Measurements from ENCODE around the gene FBLN2. TPM values are rescaled to one million over a fixed set of nuclear protein-coding genes. Genes with fewer than 3 reads are reported as not detected.

FBLN2 gene
- total RNA-seq, 1 donor: 54.6 TPM

GRCh38 chr3:13539292-13539638 is 9.7 kb upstream of the FBLN2 start:
- Histone ChIP-seq H3K27me3 (ENCODE audit: insufficient read depth, low read length) (no peaks in the 10 kb centered on the region), H3K4me3 (ENCODE audit: insufficient read depth, low read length) (no peak overlapping the region), H3K4me1 (ENCODE audit: insufficient read depth, low read length) (peaks cover 58% of the 10 kb centered on the region), H4K20me1 (ENCODE audit: insufficient read depth, low read length) (no peaks in the 10 kb centered on the region), H3K36me3 (ENCODE audit: insufficient read depth, low read length) (no peaks in the 10 kb centered on the region), H3K4me2 (ENCODE audit: insufficient read depth, low read length) (no peak overlapping the region), H2AFZ (ENCODE audit: low read length) (peak overlapping the region; percentile 40), H3K79me2 (ENCODE audit: insufficient read depth, low read length) (no peaks in the 10 kb centered on the region), H3K9me3 (ENCODE audit: low read depth, low read length) (peaks cover 5% of the 10 kb centered on the region), H3K27ac (ENCODE audit: low read depth, low read length) (peak overlapping the region; percentile 92)
- no peak for TF ChIP-seq CTCF (IDR thresholded peaks at IDR 0.05; ENCODE audit: extremely low read depth, low read depth, low read length)
- DNase-seq (ENCODE audit: insufficient read length, low spot score, missing footprints): no peak

GRCh38 chr3:13539671-13540070 is 9.3 kb upstream of the FBLN2 start:
- Histone ChIP-seq H3K36me3 (ENCODE audit: insufficient read depth, low read length) (no peaks in the 10 kb centered on the region), H3K27me3 (ENCODE audit: insufficient read depth, low read length) (no peaks in the 10 kb centered on the region), H3K79me2 (ENCODE audit: insufficient read depth, low read length) (no peaks in the 10 kb centered on the region), H3K4me3 (ENCODE audit: insufficient read depth, low read length) (no peak overlapping the region), H3K4me2 (ENCODE audit: insufficient read depth, low read length) (no peak overlapping the region), H3K9me3 (ENCODE audit: low read depth, low read length) (peaks cover 5% of the 10 kb centered on the region), H3K27ac (ENCODE audit: low read depth, low read length) (peak overlapping the region; percentile 92), H2AFZ (ENCODE audit: low read length) (no peak overlapping the region), H3K4me1 (ENCODE audit: insufficient read depth, low read length) (peaks cover 62% of the 10 kb centered on the region), H4K20me1 (ENCODE audit: insufficient read depth, low read length) (no peaks in the 10 kb centered on the region)
- no peak for TF ChIP-seq CTCF (IDR thresholded peaks at IDR 0.05; ENCODE audit: extremely low read depth, low read depth, low read length)
- DNase-seq (ENCODE audit: insufficient read length, low spot score, missing footprints): no peak

GRCh38 chr3:13540297-13540995 is 8.5 kb upstream of the FBLN2 start:
- no peak for TF ChIP-seq CTCF (IDR thresholded peaks at IDR 0.05; ENCODE audit: extremely low read depth, low read depth, low read length)
- peaks cover 66% of the 10 kb centered on the region for H3K4me1 ChIP-seq (ENCODE audit: insufficient read depth, low read length)
- H3K27me3 ChIP-seq (ENCODE audit: insufficient read depth, low read length): no peaks in the 10 kb centered on the region
- no peak for DNase-seq (ENCODE audit: insufficient read length, low spot score, missing footprints)
- no peak overlapping the region for H3K27ac ChIP-seq (ENCODE audit: low read depth, low read length)
- peaks cover 5% of the 10 kb centered on the region for H3K9me3 ChIP-seq (ENCODE audit: low read depth, low read length)
- no peak overlapping the region for H3K4me2 ChIP-seq (ENCODE audit: insufficient read depth, low read length)
- no peaks in the 10 kb centered on the region for H3K36me3 ChIP-seq (ENCODE audit: insufficient read depth, low read length)
- no peaks in the 10 kb centered on the region for H3K79me2 ChIP-seq (ENCODE audit: insufficient read depth, low read length)
- no peak overlapping the region for H2AFZ ChIP-seq (ENCODE audit: low read length)
- no peak overlapping the region for H3K4me3 ChIP-seq (ENCODE audit: insufficient read depth, low read length)
- H4K20me1 ChIP-seq (ENCODE audit: insufficient read depth, low read length): no peaks in the 10 kb centered on the region

GRCh38 chr3:13541691-13542090 is 7.2 kb upstream of the FBLN2 start:
- DNase-seq (ENCODE audit: insufficient read length, low spot score, missing footprints): no peak
- Histone ChIP-seq H2AFZ (ENCODE audit: low read length) (no peak overlapping the region), H3K79me2 (ENCODE audit: insufficient read depth, low read length) (no peaks in the 10 kb centered on the region), H3K4me1 (ENCODE audit: insufficient read depth, low read length) (peaks cover 64% of the 10 kb centered on the region), H3K4me2 (ENCODE audit: insufficient read depth, low read length) (no peak overlapping the region), H3K4me3 (ENCODE audit: insufficient read depth, low read length) (no peak overlapping the region), H3K27ac (ENCODE audit: low read depth, low read length) (no peak overlapping the region), H3K27me3 (ENCODE audit: insufficient read depth, low read length) (no peaks in the 10 kb centered on the region), H3K9me3 (ENCODE audit: low read depth, low read length) (peaks cover 5% of the 10 kb centered on the region), H3K36me3 (ENCODE audit: insufficient read depth, low read length) (no peaks in the 10 kb centered on the region), H4K20me1 (ENCODE audit: insufficient read depth, low read length) (no peaks in the 10 kb centered on the region)
- TF ChIP-seq CTCF (IDR thresholded peaks at IDR 0.05; ENCODE audit: extremely low read depth, low read depth, low read length): no peak

All from osteoblast (primary cell).